ENCODE data around the gene ATG9B.

Gene ATG9B

GRCh38 chr7:150978126-150978789 is 46.0 kb downstream of the ATG9B start, which contains the start of gene KCNH2:
Gene KCNH2 (minus strand): TSS chr7:150978321. CDS start chr7:150977913, 408 bp downstream.
- DNase-seq (ENCODE audit: low read depth) = peak; percentile 21

GRCh38 chr7:150977382-150978125 is 46.7 kb downstream of the ATG9B start:
- DNase-seq (ENCODE audit: low read depth) = no peak

- no peak for DNase-seq (ENCODE audit: low read depth)
Measured at GRCh38 chr7:150976529-150977381, 47.5 kb downstream of the ATG9B start.

GRCh38 chr7:150975536-150976319 is 48.6 kb downstream of the ATG9B start:
- DNase-seq (ENCODE audit: low read depth) = no peak

- DNase-seq (ENCODE audit: low read depth) = peak; percentile 74
Measured at GRCh38 chr7:150974468-150975391, 49.6 kb downstream of the ATG9B start.

GRCh38 chr7:150973571-150974451 is 50.5 kb downstream of the ATG9B start:
- DNase-seq (ENCODE audit: low read depth) = peak; percentile 10

GRCh38 chr7:150972741-150973140 is 51.6 kb downstream of the ATG9B start:
- no peak for DNase-seq (ENCODE audit: low read depth)

GRCh38 chr7:150972023-150972468 is 52.2 kb downstream of the ATG9B start:
- no peak for DNase-seq (ENCODE audit: low read depth)

- no peak for DNase-seq (ENCODE audit: low read depth)
Measured at GRCh38 chr7:150971242-150972022, 52.9 kb downstream of the ATG9B start.

GRCh38 chr7:150970424-150970823 is 53.9 kb downstream of the ATG9B start:
- DNase-seq (ENCODE audit: low read depth) = no peak

GRCh38 chr7:150969475-150969874 is 54.8 kb downstream of the ATG9B start:
- DNase-seq (ENCODE audit: low read depth) = no peak

- no peak for DNase-seq (ENCODE audit: low read depth)
Measured at GRCh38 chr7:150968734-150969372, 55.4 kb downstream of the ATG9B start.

- no peak for DNase-seq (ENCODE audit: low read depth)
Measured at GRCh38 chr7:150968056-150968733, 56.1 kb downstream of the ATG9B start.

GRCh38 chr7:150967349-150967748 is 56.9 kb downstream of the ATG9B start:
- DNase-seq (ENCODE audit: low read depth) = no peak

GRCh38 chr7:150966002-150966401 is 58.3 kb downstream of the ATG9B start:
- no peak for DNase-seq (ENCODE audit: low read depth)

GRCh38 chr7:150965273-150965830 is 58.9 kb downstream of the ATG9B start:
- no peak for DNase-seq (ENCODE audit: low read depth)

Measured in T-helper 22 cell (primary cell).